ENCODE results near the gene VSIR.

VSIR gene

DNA sequence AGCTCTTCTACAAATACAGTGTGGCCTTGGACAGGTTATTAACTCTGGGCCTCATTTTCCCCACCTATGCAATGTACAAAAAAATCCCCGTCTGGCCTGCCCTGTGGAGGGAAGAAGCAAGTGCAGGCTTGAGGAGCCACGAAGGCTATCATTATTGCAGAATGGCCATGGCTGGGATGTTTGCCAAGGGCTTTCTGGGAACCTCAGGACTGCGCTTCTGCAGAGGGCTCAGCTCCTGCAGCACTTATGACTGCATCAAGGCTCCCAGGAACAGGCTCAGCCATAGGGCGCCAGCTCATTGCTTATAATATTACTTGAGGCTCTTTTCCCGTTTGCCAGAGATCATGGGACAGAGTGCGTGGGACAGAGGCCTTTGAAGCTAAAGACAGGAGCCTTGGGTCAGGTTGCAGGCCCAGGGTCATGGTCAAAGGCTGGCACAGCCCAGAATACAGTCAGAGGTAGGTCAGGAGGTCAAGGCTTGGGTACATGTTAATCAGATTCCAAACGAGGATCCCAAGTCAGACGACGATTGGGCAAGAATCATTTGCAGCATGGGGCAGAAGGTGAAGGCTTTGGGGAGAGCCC lies 33.2 kb downstream of the VSIR start:
- Histone ChIP-seq H3K4me3 (no peak overlapping the region), H3K27ac (peak overlapping the region in 6 of 21 experiments; percentile 0 to 96 (median 31))

DNA sequence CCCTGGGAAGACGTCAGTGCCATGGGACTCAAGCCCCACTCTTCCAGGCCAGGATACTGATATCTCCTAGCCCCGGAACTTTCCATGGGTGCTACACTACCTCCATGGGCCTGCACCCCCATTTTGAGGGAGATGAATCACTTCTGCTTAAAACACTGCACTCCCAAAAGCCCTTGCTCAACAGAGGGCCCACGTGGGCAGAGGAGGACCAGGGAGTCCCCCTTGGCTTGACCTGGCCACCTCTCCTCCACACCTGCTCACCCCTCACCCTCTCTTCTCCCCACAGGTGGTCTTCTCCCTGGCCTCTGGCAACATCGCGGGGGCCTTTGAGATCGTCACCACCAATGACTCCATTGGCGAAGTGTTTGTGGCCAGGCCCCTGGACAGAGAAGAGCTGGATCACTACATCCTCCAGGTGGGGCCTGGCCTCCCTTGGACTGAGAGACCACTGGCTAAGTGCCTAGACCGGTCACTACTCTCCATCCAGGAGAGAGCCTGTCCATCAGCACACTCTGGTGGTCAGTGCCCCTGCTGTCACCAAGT lies 33.9 kb downstream of the VSIR start:
- Histone ChIP-seq H3K27ac (peak overlapping the region in 5 of 21 experiments; percentile 0 to 96 (median 82)), H3K4me3 (no peak overlapping the region)

DNA sequence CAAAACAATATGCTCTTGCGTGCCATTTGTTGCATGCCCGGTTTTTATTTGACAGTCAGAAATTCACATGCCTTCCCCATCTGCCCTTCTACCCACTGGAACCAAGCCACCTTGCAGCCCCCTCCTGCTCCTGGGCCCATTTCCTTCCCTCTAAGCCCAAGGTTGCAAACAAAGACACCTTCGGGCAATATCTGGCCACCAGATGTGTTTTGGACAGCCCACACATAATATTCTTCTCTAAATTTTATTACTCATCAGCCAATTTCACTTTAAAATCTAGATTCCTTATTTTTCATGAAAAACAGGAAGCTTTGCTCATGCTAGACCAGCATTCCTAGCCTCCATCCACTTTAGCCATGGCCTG lies 35.5 kb downstream of the VSIR start:
- no peak overlapping the region for H3K4me3 ChIP-seq
- peak overlapping the region in 20 of 21 experiments; percentile 40 to 96 (median 76) for H3K27ac ChIP-seq

DNA sequence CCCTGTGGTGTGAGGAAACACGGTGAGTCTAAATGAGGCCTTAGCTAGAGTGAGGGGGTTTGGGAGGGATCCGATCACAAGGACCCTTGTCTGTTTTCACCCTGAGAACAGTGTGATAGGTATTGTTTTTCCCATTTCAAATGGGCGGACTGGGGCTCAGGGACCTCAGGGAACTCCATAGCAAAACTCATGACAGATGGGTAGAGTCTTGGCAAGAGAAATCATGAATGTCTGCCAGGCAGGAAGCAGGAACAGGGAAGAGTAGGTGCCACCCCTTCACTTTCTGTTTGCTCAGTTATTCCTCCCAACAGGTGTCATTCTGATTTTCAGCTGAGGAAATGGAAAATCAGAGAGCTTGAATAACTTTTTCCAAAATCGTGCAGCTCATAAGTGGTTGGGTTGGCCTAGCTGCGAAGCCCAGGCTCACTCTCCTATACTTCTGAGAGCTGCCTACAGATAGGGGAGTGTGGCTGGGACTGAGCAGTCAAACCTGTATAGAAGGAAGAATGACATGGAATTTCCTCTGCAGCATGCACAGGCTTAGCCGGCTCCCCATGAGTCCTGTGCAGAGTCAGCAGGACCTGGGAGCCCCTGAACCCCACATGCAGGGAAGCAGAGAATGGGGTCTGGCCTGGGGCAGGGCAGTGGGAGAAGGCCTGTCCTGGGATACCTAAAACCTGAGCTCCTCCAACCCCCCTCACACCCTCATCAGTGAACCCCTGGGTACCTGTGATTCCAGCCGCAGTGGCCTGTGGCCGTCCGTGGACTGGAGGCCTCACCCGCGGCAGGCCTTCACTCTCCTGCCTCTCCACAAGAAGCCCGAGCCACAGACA lies 36.1 kb downstream of the VSIR start:
- H3K4me3 ChIP-seq: no peak overlapping the region
- peak overlapping the region in 20 of 21 experiments; percentile 40 to 96 (median 76) for H3K27ac ChIP-seq

DNA sequence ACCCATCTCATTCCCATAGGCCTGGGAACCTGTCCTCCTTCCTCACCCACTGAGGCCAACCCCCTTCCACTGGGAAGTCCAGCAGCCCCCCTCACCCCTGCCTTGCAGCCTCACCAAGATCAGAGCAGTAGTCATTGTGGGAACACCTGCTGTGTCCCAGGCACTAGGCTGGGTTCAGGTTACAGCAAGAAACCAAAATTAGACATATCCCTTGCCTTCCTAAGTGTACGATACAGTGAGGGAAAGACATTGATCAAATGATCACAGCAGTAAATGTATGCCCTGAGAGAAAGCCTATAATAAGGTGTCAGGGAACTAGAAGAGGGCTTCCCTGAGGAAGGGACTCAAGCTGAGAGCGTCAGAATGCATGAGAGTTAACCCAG lies 36.8 kb downstream of the VSIR start:
- H3K4me3 ChIP-seq: no peak overlapping the region
- peak overlapping the region in 20 of 21 experiments; percentile 45 to 96 (median 76) for H3K27ac ChIP-seq

DNA sequence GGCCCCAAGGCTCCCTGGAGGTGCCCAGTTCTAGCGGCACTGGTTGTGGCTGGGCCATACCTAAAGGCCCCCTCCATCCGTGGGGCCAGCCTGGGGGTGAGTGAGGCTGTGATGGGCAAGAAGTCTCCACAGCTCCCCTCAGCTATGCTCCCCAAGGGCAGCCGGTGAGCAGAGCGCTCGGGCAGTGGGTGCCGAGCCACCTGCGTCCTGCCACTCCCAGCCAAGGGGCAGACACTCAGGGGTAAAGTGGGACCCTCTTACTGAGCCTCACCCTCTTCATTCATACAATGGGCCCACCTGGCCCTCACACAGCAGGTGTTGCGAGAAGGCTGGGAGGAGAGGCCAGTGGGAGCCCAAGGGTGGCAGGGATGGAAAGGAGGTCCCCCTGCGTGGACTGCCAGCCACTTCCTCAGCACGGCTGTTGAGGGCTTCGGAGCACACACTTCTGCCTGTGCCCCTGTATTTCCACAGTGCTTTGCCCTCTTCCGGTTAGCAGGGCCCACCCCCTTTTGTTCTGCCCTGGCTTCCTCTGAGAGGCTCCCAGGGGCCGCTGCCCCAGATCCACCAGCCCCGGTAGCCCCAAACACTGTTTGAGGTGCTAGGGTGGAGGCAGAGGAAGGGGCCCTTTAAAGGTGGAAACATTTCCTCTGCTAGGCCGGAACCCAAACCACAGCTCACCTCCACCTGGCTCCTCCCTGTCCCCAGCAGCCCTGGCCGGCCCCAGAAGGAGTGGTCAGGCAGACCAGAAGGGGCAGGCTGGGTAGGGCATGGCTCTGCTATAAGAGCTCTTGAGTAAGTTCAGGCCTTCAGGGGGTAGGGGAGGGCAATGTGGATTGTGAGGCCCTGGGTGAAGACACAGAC lies 37.4 kb downstream of the VSIR start:
- Histone ChIP-seq H3K4me3 (no peak overlapping the region), H3K27ac (peak overlapping the region in 20 of 21 experiments; percentile 45 to 96 (median 76))

DNA sequence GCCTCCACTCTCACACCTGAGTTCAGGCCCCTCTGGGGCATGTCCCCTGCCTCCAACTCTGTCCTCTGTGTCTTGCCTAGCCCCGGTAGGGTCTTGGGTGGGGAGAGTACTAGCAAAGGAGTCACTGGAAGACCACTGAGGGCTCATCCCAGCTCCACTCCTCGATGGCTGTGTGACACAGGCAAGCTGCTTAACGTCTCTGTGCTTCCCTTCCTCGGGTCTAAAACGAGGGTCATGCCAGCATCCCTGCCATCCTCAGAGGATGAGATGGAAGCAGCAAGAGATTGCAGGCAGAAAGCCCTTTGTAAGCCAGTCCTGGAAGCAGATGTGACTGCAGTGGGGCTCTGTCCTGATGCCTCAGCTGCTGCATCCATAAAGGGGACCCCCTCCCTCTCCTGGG lies 38.5 kb downstream of the VSIR start:
- peak overlapping the region in 16 of 21 experiments; percentile 36 to 96 (median 77) for H3K27ac ChIP-seq

DNA sequence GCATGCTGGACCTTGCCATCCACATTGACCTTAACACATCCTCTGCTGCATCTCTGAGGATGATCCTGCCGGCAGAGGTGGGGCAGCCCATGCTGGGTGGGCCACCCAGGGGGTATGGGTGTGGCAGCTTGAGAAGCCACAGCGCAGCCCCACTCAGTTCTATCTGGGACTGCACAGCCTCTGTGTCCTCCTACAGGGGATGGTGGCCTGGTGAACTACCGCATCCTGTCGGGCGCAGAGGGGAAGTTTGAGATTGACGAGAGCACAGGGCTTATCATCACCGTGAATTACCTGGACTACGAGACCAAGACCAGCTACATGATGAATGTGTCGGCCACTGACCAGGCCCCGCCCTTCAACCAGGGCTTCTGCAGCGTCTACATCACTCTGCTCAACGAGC lies 41.5 kb downstream of the VSIR start:
- Histone ChIP-seq H3K27ac (no peak overlapping the region), H3K4me3 (no peak overlapping the region)

More for the DNA sequence above, 38.5 kb downstream of the VSIR start:
- H3K4me3 ChIP-seq: no peak overlapping the region

DNA sequence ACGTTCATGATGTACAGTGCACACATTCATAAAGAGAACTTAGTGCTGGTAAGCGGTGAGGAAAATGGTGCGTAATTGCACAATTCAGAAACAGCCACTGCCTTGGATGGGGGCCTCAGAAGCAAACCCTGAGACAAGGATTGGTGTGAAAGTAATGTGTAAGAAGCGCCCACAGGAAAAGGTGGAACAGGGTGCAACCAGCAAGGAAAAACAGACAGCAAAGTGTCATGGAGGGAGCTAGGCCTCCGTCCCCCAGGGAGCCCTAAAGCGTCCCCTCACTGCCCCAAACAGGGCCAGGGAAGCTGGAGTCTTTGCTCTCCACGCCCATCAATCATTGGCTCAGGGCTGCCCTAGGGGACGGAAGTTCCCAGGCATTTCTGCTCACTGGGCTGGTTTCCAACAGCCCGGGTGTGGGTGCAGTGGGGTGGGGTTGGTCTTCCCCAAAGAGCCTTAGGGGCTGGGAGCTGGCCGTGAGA lies 44.1 kb downstream of the VSIR start:
- Histone ChIP-seq H3K4me3 (no peak overlapping the region), H3K27ac (peak overlapping the region in 19 of 21 experiments; percentile 36 to 96 (median 82))

DNA sequence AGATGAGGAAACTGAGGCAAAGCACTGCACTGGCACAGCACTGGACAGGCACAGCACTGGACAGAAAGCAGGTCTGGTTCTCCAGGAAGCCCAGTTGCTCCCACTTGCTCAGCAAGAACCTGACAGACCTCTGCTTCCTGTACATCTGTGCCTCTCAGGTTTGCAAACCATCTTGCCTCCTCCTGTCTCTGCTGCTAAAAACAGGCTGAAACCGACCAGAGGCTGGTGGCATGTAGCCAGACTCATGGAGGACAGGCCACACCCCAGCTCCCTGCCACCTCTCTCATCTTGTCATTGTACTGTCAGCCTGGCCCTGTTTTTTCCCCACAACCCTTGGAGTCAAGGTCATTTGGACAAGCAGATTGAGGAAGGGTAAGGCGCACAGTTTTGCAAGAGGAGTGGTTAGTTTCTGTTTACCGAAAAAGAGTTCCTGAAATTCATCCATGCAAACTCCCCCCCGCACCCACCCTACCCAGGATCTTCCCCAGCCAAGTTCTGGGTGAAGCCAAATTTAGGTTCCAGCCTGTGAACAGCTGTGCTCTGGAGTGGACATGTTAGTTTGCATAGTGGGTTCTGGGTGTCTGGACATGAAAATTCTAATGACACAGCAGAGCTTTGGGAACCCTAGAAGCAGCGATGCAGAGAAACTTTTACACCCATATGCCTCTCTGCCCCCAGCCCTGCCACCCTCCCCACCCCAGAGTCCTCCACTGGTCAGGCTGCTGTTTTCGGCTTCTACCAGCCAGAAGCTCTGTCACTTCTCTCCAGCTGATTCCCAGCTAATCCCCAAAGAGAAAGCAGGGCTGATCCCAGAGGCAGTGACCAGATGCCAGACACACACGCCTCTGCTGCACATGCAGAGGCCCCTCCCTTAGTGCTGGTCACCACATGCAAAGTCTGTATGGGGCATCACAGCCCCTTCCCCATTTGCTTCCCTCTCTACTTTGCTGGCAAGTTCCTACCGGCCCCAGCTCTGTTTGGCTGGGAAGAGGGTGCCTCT lies 45.3 kb downstream of the VSIR start:
- H3K27ac ChIP-seq: peak overlapping the region in 20 of 21 experiments; percentile 58 to 96 (median 82)
- H3K4me3 ChIP-seq: no peak overlapping the region

DNA sequence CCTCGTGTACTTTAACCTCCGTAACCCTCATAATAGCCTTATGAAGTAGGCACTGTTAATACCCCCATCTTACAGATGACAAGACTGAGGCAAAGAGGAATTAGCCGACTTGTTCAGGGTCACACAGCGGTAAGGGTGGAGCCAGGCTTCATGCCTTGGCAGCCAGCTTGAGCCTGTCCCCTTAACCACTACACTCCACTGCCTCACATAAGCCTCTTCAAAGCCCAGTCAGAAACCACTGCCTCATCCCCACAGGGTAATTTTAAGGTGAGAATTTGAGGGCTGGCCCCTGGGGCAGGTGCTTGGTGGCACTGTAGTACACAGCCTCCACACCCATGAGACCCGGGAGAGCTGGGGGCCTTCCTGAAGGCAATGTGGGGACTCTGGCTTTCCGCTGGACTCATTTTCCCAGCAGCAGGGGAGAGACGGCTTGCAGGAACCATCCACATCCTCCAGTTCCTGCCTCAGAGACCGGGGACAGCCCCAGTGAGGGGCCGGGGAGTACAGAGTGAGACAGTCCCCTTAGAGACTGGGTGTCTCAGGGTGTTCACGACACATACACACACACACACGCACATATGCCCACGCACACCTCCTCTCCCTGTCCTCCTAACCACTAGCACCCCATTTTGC lies 46.1 kb downstream of the VSIR start:
- H3K27ac ChIP-seq: peak overlapping the region in 20 of 21 experiments; percentile 58 to 96 (median 82)
- H3K4me3 ChIP-seq: no peak overlapping the region

DNA sequence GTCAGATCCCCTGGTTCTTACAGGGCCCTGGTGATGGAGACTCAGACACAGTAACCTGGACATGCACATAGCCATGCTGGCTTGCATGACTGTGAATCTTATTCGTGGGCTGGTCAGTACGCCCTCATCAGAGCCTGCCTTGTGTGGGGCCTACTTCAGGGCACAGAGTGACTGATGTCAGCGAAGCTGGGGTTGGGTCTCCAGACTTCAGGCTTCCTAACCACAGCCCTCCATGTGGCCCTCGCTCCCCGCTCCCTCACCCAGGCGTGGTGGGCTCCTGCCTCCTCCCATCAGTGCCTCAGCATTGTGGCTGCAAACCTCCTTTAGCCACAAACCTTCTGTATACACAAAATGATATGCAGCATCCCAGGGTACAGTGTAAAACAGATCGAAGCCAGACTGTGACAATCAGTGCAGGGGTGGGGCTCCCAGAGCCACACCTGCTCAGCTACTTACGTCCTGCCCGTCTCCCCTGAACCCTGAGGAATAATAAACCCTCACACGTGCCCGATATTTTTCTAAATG lies 46.7 kb downstream of the VSIR start:
- no peak overlapping the region for H3K4me3 ChIP-seq
- peak overlapping the region in 19 of 21 experiments; percentile 35 to 96 (median 82) for H3K27ac ChIP-seq

DNA sequence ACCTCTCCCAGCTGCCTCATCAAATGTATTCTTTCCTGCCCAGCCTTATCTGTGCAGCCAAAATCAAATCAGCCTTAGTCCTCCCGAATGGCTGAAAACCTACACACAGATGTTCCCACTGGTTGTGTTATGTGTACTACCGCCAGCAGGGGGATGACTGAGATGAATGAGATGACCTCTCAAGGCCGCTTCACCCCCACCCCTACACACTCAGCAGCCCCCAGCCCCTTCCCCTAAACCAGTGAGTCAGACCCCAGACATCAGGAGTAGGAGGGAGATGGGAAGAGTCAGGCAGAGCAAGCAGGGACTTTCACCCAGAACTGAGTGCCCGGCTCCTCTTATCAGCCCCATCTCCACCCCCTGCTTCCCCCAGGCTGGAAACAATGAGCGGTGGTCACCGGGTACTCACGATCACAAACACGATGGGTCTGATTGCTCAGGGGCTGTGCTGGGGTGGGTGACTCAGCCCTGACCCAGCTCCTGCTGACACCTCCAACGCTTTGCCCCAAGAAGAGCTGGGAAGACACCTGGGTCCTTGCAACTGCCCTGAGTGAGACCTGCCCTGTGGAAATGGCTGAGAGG lies 47.2 kb downstream of the VSIR start:
- no peak overlapping the region for H3K4me3 ChIP-seq
- H3K27ac ChIP-seq: peak overlapping the region in 19 of 21 experiments; percentile 9 to 96 (median 82)

DNA sequence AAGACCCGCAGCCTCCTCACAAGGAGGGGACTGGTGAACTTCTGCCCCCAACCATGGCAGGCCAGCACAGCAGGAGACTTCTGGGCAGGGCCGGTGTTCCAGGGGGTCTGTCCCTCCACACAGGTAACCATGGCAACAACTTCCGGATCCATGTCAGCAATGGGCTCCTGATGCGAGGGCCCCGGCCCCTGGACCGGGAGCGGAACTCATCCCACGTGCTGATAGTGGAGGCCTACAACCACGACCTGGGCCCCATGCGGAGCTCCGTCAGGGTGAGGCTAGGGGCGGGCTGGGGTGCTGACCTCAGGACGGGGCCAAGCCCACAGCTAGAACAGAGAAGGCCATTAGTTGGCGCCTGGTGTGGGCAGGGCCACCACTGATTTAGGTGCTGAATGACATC lies 48.1 kb downstream of the VSIR start:
- peak overlapping the region in 9 of 21 experiments; percentile 22 to 96 (median 83) for H3K27ac ChIP-seq

DNA sequence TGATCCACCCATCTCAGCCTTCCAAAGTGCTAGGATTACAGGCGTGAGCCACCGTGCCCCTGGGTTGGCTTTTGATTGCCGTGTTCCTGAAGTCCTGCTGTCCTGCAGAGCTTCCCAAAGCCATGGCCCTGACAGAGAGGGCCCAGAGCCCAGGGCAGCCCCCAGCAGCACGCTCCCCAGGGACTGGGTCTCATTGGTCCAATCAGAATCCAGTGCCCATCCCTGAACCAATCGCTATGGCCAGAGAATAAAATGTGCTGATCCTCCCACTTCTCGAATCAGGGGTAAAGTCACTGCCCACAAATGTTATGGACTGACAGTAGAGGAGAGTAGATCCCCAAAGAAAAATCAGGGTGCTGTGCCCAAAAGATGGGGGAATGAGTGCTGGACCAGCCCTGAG lies 48.8 kb downstream of the VSIR start:
- peak overlapping the region in 2 of 21 experiments; percentile 35 to 96 for H3K27ac ChIP-seq

More for the DNA sequence above, 48.1 kb downstream of the VSIR start:
- no peak overlapping the region for H3K4me3 ChIP-seq

DNA sequence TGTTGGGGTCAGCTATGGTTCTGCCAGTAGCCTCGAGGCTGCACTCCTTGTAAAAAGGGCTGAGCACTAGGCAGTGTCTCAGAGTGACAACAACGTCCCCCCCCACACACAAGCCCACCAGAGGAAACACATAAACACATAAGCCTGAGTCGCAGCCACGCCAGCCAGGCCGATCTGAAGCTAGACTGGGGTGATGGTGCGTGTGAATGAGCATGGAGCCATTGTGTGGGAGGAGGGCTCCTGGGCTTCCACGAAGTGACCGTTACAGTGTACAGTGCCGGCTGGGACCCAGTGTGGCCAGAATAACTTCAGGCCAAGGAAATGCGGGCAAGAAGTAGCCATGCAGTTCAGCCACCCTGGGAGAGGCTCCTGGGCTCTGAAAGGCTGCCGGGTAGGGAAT lies 50.0 kb downstream of the VSIR start:
- Histone ChIP-seq H3K27ac (no peak overlapping the region), H3K4me3 (no peak overlapping the region)

More for the DNA sequence above, 48.8 kb downstream of the VSIR start:
- no peak overlapping the region for H3K4me3 ChIP-seq

DNA sequence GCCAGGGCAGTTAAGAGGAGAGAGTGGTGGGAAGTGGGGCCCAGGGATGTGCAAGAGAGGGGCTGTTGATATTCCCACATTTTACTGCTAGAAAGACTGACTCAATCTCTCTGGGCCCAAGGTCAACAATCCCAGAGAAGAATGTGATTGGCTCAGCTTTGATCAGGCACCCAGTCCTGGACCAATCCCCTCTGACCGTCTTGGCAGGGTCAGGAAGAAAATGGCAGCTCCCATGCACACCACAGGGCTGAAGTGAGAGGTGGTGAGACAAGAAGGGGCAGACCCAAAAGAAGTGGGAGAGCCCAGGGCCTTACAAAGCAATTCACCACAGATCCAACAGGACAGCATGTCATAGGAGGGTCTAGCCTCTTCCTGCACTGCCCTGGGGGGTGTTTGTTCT lies 50.5 kb downstream of the VSIR start:
- no peak overlapping the region for H3K27ac ChIP-seq
- H3K4me3 ChIP-seq: no peak overlapping the region

Measured in skin epidermis (tissue), 12 donors.